ENCODE measurements around the gene C17orf113.

C17orf113 gene

DNA sequence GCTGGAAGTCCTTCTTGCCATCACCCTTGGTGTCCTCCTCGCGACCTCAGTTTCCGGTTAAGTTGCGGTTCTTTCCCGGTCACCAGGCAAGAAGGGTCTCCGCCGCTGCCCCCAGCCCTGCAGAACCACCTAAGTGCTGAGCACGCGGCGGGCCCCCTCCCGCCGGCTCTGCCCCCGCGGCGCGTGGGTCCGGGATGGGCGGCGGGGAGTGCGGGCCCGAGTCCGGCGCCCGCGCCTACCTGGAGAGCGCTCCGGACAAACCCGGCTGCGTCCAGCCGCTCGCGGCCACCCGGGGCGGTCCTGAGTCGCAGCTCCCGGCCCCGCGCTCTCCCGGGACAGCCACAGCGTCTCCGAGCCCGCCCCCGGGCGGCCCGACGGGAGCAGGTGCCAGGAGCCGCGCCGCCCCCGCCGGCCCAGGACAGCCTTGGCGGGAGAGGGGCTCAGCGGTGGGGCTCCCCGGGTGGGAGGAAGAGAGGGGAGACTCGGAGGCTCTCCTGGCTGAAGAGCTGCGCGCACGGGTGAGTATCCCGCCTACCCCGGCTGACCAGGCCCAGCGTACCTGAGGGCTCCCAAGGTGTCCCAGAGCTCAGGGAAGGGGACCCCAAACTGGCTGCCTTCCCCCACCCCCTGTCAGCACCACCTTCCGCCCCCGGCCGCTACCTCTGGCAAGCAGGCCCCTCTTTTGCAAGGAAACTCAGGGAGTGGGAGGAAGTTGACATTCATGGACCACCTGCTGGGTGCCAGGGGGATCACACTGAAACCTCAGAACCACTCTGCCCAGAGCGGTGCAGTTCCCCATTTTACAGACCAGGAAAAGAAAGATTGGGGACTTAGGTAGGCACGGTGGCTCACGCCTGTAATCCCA, 22.2 kb upstream of the C17orf113 start:
- no peak for DNase-seq (ENCODE audit: low spot score)

DNA sequence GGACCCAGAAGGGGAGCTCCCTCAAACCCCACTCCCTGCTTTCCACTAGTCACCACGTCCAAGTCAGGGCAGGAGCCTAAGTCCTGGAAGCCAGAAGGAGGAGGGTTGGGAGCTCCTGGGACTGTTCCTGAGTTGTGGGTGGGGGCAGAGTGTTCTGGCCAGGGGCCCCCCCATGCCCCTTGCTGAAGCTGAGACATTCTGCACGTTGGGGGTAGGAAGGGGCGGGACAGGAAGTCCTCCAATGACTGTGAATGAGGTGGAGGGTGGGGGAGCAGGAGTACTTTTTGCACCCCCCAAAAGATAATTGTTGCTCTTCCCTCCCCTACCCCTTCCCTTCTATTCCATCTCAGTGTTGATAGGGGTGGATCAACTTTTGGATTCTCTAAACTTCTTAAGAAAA, 21.4 kb upstream of the C17orf113 start:
- no peak for DNase-seq (ENCODE audit: low spot score)

DNA sequence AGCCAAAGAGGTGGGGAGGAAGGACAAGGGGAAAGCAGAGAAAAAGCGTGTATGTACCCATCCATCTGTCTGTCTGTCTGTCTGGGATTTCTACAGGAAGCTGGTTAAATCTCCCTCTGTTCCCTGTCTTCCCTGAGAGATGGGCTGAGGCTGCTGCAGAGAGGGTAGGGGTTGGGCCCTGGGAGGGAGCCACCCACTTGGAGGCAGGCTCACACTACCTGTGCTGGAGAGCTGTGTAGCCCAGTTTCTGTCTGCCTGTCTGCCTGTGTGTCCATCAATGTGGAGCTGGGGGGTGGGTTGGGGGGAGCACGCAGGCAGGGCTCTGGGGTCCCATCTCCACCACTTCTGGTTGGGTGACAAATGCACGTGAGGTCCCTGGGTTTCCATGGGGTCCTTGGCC, 18.6 kb upstream of the C17orf113 start:
- DNase-seq (ENCODE audit: low spot score) = no peak

DNA sequence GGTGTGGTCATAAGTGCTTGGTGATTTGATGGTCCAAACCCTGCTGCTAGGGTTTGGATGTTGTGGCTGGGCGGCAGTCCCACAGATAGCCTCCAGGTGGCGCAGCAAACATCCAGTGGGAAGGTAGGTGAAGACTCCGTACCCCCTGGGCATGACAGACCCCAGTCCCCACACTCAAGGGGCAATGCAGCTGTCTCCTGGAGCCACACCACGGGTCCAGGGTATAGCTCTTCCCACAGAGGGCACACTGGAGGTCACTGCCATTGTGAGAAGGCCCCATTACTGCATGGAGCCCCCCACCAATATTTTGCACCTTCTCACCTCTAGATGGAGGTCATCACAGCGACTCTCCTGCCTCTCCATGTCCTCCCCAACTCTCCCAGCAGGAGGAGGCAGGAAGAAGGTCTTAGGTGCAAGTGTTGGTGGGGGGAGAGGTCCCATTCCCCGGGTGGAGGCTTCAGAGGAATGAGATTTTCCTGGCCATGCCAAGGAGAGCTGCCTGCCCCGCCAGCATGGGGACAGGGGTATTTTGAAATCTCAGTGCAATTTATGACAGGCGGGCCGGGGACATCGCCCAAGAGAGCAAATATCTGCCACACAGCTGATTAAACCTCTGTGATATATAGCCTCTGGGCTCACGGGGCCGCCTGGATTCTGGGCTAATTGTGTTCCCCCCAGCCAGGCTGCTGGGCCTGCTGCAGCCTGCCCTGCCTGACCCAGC, 17.1 kb upstream of the C17orf113 start:
- DNase-seq (ENCODE audit: low spot score) = peak; percentile 68

DNA sequence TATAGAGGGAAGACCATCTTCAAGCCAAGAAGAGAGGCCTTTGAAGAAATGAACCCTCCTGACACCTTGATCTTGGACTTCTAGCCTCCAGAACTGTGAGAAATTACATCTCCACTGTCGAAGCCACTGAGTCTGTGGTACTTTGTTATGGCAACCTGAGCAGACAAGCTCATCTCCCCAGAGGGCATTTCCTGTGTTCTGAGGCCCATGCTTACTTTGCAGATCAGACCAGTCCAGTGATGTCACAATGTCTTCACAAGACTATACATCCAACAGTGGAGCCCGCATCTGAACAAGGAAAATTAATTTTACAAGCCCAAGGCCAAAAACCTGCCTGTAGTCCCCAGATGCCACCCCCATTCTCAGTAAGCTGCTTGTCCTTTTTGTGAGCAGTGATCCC, 14.8 kb upstream of the C17orf113 start:
- no peak for DNase-seq (ENCODE audit: low spot score)

DNA sequence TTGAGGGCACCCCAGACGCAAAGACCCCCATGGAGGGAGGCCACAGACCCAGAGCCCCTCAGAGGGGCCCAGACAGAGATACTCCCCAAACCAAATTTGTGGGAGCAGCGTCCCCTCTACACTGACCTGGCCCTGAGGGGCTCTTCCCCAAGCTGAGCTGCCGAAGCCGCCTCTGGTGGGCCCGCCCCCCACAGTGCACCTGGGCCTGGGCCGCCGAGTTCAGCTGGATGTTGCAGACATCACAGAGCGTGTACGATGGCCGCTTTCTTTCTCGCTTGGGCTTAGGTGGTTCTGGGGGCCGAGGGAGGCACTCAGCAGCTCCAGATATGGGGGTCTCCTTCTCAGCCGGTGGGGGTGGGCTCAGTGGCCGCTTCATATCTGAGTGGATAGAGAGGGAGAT, 12.3 kb upstream of the C17orf113 start:
- no peak for DNase-seq (ENCODE audit: low spot score)

DNA sequence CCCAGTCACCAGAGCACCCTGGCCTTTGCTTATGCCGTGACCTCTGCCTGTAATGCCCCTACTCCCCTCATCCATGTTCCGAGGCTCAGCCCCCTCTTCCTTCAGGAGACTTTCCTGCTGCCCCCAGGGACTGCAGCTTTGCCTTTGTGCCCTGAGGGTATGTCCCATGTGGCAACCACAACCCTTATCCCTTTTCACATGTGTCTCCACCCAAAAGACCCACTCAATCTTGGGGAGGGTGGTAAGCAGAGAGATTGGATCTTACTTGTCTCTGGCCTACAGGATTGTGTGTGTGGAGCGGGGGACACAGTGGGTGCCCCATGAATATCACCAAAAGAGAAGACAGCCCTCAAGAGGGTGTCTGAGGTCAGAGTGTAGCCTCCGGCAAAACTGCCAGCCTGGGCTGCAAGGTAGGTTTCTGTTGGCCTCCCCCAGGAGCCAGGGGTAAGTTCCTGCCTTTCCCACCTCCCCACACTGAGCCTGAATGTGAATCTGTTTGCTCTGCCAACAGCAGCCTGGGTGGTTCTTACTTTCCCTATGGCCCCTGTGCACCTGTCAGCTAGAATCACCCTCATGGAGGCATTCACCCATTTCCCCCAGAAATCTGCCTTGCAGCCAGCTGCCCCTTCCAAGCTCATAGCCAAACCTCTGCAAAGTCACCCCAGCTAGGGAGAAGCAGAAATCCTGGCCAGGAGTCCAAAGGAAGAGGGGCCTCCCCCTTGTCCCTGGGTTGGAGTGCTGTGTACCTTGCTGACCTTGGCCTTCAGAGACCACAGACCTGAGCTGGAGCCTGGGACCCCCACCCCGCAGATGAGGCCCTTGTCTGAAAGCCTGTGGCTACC, 11.5 kb upstream of the C17orf113 start:
- DNase-seq (ENCODE audit: low spot score) = no peak

DNA sequence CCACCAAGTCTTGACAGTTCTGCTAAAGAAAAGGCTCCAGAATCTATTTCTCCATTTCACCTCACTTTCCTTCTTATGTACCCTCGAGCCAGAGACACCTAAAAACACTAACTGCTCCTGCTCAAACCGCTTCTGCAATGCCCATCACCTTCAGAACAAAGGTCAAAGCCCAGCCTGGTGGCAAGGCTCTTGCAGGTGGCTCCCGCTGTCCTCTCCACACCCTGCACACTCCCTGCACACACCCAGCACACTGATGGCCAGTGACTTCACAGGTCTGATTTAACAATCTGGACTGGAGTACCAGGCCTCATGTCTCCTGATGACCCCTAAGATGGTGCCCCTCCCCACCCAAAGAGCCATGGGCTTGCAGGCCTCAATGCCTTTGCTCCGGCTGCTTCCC, 9.8 kb upstream of the C17orf113 start:
- no peak for DNase-seq (ENCODE audit: low spot score)

DNA sequence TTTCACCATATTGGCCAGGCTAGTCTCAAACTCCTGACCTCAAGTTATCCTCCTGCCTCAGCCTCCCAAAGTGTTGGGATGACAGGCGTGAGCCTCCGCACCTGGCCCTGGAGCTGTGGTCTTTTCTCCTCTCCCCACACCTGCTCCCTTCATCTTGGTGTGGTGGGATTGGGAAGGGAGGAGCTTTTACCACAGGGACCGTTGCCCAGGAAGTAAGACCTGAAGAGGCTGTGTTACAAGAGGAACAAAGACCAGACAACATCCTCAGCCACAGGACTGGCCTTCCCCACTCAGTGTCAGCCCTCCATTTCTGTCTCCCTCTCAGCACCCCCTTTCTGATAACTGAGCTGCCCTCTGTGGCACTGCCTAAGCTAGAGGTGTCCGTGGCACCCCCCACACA, 9.4 kb upstream of the C17orf113 start:
- DNase-seq (ENCODE audit: low spot score) = no peak

DNA sequence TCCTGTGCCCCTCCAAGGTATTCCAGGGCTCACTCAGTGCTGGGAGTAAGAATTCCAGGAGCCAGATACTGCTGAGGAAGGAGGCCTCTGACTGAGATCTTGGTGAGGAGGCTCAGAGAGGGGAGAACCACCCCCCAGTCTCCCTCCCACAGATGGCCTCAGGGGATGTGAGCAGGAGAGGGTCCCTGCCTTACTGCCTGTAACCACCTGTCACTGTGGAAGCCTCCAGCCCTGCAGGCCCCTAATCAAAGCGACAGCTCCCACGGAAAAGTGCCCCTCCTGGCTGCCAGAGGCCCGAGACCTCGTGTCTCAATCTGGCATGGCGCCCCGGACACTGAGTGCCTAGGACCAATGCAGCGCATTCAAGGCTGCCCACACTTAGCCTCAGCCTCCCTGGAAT, 7.7 kb upstream of the C17orf113 start:
- DNase-seq (ENCODE audit: low spot score) = no peak

DNA sequence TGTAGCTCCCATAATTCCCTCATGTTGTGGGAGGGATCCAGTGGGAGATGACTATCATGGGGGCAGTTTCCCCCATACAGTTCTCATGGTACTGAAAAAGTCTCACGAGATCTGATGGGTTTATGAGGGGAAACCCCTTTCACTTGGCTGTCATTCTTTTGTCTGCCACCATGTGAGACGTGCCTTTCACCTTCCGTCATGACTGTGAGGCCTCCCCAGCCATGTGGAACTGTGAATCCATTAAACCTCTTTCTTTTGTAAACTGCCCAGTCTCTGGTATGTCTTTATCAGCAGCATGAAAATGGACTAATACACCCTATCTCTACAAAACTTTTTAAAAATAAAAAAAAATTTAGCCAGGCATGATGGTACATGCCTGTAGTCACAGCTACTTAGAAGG, 6.2 kb upstream of the C17orf113 start:
- DNase-seq (ENCODE audit: low spot score) = no peak

DNA sequence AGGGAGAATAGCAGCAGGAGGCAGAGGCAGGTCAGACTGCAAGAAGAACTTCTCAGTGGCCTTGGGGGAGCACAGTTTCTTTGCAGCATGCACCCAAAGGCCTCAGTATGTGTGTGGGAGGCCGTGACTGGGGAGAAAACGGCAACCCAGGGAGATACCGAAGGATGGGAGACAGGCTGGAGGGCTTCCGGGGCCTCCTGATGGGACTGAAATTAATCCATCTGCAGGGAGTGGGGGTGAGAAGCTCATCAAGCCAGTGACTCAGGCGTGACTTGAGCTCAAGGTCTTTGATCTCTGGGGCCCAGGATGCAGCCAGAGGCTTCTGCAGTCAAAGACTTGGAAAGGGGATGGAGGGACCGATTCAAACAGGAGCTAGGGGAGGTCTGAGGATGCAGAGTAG, 5.1 kb upstream of the C17orf113 start:
- no peak for DNase-seq (ENCODE audit: low spot score)

DNA sequence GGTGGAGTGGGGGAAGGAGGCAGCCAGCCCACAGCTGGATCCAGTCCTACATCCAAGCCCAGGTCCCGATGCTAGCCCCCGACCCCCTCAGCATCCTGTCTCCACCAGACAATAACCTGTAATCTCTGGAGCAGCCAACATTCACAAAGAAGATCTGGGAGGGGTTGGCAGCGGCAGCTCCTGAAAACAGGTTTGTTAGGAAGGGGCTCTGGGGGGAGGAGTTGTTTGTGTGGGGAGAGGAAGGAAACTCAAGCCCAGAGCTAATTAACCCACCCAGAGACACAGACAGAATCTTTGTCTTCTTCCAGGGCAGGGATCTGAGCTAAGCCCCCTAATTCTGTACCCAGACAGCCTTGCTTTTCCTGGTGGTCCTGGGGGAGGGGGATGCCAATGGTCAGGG, 4.6 kb upstream of the C17orf113 start:
- no peak for DNase-seq (ENCODE audit: low spot score)

DNA sequence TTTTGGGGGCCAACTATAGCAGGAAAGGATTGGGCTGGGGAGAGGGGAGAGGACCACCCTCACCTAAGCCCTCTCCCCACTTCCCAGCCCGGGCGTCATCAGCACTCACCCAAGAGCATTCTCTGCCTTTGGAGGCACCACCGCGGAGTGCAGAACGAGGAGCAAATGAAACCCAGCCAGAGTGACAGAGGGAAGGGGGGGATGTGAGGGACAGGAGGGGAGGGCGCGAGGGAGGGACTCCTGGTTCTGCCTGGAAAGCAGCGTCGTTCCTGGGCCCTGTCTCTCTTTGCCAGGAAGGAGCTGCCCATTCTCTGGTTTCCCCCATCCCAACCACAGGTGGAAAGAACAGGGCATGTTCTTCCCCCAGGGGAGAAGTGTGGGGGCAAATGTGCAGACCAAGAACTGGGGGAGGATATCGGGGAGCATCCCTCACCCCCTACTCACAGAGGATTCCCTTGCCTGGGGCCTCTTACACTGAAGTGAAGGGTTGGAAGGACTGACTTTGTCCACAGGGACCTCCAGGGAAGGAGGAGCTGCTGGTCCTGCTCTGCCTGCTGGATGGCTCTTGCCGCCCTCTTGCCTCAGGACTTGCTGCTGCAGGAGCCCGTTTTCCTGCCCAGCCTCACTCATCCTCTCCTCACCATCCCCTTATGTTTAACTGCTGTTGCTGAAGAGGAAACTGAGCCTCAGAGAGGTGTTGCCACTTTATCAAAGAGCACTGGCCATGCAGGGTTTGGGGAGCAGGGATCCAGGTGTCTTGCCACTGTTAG, 3.5 kb upstream of the C17orf113 start:
- DNase-seq (ENCODE audit: low spot score) = no peak

DNA sequence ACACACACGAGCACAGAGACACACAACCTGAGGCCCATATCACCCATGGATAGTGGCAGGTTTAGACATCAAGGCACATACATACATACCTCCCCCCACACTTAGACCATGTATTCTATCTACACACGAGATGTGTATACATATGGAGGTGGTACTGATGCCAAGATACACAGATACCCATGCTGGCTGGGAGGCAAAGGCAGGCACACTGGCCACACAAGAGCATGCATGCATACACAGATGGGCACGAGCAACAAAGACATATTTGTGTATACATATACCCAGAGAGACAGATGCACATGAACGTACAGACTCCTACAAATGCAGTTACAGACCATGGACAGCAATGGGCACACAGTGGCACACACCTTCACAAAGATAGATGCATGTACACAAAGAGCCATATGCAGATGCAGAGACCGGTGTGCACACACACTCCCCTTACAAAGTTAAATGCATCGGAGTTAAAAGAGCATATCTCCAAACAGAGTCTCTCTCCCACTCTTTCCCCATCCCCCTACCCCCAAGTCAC, 2.0 kb upstream of the C17orf113 start:
- no peak for DNase-seq (ENCODE audit: low spot score)

DNA sequence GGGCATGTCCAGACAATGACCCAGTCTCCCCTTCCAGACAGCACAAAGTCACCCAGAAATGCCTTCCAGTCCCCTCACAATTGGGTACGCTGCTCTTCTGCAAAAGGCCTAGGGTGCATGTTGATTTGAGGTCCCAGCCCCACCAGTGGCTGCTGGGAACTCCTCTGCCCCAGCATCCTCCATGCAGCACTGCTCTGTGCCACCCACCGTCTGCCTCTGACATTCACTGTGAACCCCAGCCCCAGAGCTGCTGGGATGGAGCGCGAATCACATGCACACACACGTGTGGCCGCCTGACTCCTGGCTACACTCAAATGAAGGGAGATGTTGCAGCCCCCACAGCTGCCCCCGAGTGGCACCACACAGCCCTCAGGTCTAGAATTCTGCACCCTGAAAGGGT, 1.2 kb upstream of the C17orf113 start:
- no peak for DNase-seq (ENCODE audit: low spot score)

DNA sequence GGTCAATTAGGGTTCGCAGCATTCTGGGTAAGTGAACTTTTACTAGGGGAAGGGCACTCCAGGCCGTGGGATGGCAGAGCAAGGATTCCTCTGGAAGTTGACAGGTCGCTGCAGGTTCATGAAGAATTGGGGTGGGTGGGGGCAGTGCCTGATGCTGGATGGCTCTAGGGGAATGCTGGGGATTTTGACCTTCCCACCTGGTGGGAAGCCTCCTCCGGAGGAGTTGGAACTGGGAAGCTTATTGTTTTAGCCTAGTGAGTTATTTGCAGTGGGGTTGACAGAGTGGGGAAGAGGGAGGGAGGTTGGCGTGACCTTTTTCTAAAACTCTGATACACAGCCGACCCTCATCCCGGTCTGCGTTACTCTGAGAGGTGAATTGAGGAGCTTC, 606 bp upstream of the C17orf113 start:
- DNase-seq (ENCODE audit: low spot score) = no peak

DNA sequence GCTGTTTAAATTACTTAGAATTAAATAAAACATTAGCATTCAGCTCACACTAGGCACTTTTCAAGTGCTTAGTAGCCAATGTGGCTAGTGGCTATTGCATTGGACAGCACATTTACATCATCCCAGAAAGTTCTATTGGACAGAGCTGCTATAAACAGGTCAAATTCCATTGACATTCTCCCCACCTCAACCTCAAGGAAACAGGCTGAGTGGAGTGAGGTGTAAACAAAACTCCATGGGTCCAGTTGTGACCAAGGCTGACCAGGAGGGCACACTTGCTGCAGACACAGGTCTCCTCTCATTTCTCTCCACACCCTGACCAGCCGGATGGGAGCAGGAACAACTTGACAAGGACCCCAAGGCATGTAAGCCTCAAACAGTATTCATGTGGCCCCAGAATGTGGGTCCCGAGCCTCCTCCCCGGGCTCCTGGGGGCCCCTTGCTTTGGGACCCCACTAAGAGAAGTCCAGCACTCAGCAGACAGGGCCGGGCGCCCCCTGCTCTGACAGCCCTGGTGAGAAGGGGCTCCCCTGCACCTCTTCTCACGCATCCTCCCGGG, 488 bp downstream of the C17orf113 start:
- no peak for DNase-seq (ENCODE audit: low spot score)

DNA sequence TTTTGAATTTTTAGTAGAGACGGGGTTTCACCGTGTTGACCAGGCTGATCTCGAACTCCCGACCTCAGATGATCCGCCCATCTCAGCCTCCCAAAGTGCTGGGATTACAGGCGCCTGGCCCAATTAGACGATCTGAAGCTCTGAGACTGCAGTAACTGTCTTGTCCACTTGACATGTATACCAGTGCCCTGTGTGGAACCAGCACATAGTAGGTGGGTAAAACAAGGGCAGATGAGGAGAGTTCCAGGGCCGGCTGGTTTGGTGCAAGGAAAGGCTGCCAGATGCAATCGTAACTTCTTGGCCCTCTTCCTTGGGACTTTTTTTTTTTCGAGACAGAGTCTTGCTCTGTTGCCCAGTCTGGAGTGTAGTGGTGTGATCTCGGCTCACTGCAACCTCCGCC, 3.1 kb downstream of the C17orf113 start:
- no peak for DNase-seq (ENCODE audit: low spot score)

DNA sequence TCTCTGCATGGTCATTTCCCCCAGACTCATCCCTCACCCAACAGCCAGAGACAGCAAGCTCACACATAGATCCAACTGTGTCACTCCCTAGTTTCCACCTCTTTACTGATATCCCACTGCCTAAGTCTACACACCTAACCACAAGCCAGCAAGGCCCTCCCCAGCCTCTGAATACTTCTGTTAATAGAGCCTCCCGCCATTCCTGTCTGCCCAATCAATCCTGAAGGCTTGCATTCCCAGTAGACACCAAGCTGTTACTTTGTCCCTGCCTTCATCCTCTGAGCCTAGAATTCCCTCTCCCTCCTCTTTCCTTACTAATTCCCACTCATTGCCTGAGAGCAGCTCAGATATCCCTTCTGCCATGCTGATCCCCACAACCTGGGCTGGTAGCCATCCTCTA, 4.7 kb downstream of the C17orf113 start:
- DNase-seq (ENCODE audit: low spot score) = no peak

DNA sequence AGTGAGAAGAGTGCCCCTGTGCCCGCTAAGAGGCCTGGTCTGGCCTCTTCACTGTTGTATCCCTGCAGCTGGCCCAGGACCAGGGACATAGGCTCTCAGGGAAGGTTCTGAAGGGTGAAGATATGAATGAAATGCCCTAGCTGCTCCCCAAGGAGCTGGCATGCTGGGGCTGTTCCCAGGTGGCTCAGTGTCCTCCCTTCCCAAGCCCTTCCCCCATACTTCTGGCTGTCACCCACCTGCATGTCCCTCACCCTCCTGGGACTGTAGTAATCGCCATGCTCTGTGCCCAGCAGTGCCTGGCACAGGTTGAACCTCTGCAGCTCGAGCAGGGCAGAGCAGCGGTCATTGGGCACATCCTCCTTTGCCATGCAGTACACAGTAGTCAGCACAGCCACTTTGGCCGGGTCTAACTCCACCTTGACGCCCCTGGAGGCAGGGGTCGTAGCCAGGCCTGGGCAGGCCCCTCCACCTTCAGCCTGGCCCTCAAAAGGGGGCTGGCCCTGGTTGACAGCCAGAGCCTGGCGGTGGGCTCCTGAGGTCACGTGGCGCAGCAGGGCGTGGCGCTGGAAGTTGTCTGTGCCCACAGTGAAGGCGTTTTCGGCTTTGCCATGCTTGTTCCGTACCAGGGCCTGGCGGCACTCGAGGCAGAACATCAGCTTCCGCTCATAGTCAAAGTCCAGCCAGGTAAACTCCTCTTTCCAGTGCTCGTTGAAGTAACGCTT, 7.6 kb downstream of the C17orf113 start:
- no peak for DNase-seq (ENCODE audit: low spot score)
